ENCODE results near the gene SORL1.

DNA sequence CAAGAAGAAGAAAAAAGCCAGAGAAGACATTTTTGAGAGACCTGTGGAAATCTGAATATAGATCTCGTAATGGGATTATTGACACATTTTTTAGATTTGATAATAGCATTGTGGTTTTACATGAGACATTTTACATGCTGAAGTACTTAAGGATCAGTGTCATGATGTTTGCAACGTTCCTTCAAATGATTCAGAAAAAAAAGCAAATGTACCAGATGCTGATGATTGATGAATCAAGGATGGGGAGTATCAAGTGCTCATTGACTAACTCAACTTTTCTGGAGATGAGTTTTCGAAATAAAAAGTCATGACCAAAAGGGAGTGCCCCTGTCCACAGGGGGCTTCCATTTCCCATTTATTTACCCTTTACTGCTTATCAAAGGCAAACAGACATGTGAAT lies 207.7 kb downstream of the SORL1 start:
- no peak for TF ChIP-seq CTCF (IDR thresholded peaks at IDR 0.05)
- no peak for TF ChIP-seq POLR2A (IDR thresholded peaks at IDR 0.05)
- TF ChIP-seq POLR2AphosphoS5 (IDR thresholded peaks at IDR 0.05) = no peak

Data from suprapubic skin (tissue), 4 donors.